Liver (tissue), 3 donors: ENCODE measurements around the gene XCR1.

Experiments used
- CTCF ChIP-seq: fragments of 150-350 bp; IDR thresholded peaks from 2 replicates; pipeline ENCODE4 v1.5.1; 2017; ENCODE audit warnings: improper control_type of control experiment, low read depth, low read length; ENCODE audit not compliant: missing input control
- EGR1 ChIP-seq, 2 donors: IDR thresholded peaks; 2 replicates each; pipeline ENCODE4 v1.6.1; 2016 to 2018; ENCODE audit warnings: antibody characterized with exemption in 2 of 2, low read depth in 2 of 2
- GABPA ChIP-seq, 2 donors: IDR thresholded peaks in 1 of 2; conservative IDR thresholded peaks in 1 of 2; 2 replicates each; pipeline ENCODE4 v1.6.1; 2016; ENCODE audit warnings: antibody characterized with exemption in 2 of 2, mild to moderate bottlenecking in 1 of 2, moderate library complexity in 1 of 2
- HNF4G ChIP-seq: IDR thresholded peaks from 2 replicates; pipeline ENCODE4 v1.6.1; 2016; ENCODE audit warnings: antibody characterized with exemption
- MAX ChIP-seq: IDR thresholded peaks from 2 replicates; pipeline ENCODE4 v1.6.1; 2016; ENCODE audit warnings: antibody characterized with exemption
- RAD21 ChIP-seq, 2 donors: IDR thresholded peaks; 2 replicates each; pipeline ENCODE4 v1.6.1; 2016; ENCODE audit warnings: antibody characterized with exemption in 2 of 2, mild to moderate bottlenecking in 2 of 2
- REST ChIP-seq: IDR thresholded peaks from 2 replicates; pipeline ENCODE4 v1.6.1; 2016; ENCODE audit warnings: antibody characterized with exemption, mild to moderate bottlenecking
- SP1 ChIP-seq: IDR thresholded peaks from 2 replicates; pipeline ENCODE4 v1.6.1; 2018; ENCODE audit warnings: antibody characterized with exemption, mild to moderate bottlenecking
- donor health status: healthy.
- donor health status: healthy.

- TF ChIP-seq SP1 (no peak), CTCF (no peak), MAX (no peak), RAD21 (IDR thresholded peaks at IDR 0.05) (no peak), EGR1 (IDR thresholded peaks at IDR 0.05; ENCODE audit: low read depth in 2 of 2) (no peak), REST (no peak), GABPA (IDR thresholded peaks at IDR 0.05 in 1 of 2, conservative IDR thresholded peaks at IDR 0.05 in 1 of 2) (no peak), HNF4G (no peak)
Measured at GRCh38 chr3:46065294-46065705, 38.0 kb upstream of the XCR1 start.
